Ishikawa (cell line): ENCODE results near the gene AGAP1.

Source experiments
- CEBPB ChIP-seq: IDR thresholded peaks from 2 replicates; pipeline ENCODE4 v1.6.1; 2012
- CREB1 ChIP-seq: IDR thresholded peaks from 2 replicates; pipeline ENCODE4 v1.6.1; 2012; ENCODE audit warnings: low read depth
- EGR1 ChIP-seq: IDR thresholded peaks from 2 replicates; pipeline ENCODE4 v1.6.1; 2012
- FOXM1 ChIP-seq: IDR thresholded peaks from 2 replicates; pipeline ENCODE4 v1.6.1; 2012; ENCODE audit warnings: low read depth, borderline replicate concordance
- MAX ChIP-seq: IDR thresholded peaks from 2 replicates; pipeline ENCODE4 v1.6.1; 2012
- RAD21 ChIP-seq: IDR thresholded peaks from 2 replicates; pipeline ENCODE4 v1.6.1; 2012; ENCODE audit warnings: low read depth
- REST ChIP-seq: IDR thresholded peaks from 2 replicates; pipeline ENCODE4 v1.6.1; 2012; ENCODE audit warnings: low read depth, mild to moderate bottlenecking
- TAF1 ChIP-seq: IDR thresholded peaks from 2 replicates; pipeline ENCODE4 v1.6.1; 2012; ENCODE audit warnings: low read depth, mild to moderate bottlenecking
- TEAD4 ChIP-seq: IDR thresholded peaks from 2 replicates; pipeline ENCODE4 v1.6.1; 2012
- USF1 ChIP-seq: IDR thresholded peaks from 2 replicates; pipeline ENCODE4 v1.6.1; 2012
- YY1 ChIP-seq: IDR thresholded peaks from 2 replicates; pipeline ENCODE4 v1.6.1; 2012; ENCODE audit warnings: low read depth

- TF ChIP-seq CREB1 (no peak), TAF1 (no peak), USF1 (no peak), EGR1 (no peak), CEBPB (no peak), YY1 (no peak), MAX (no peak), REST (no peak), RAD21 (no peak), TEAD4 (no peak), FOXM1 (no peak)
These were observed 576.4 kb downstream of the AGAP1 start for GRCh38 chr2:236070236-236070635.
